Measurements from ENCODE around the gene ALMS1.
"Not testable (repeated sequence)": the region's sequence is repeated elsewhere in the genome, so short reads cannot be mapped to it uniquely, and the experiment has no call there.

The ALMS1 gene

GRCh38 chr2:73385504-73386341 lies at the start of gene ALMS1:
TSS of gene ALMS1 (plus strand) at chr2:73385836. CDS start at chr2:73385869, 33 bp downstream.
- Histone ChIP-seq H3K9ac (peak within 1 kb of the TSS; percentile 80), H3K9me3 (no peaks in the 10 kb centered on the region), H3K27me3 (no peaks in the 10 kb centered on the region), H3K4me2 (peak within 1 kb of the TSS; percentile 86), H3K27ac (peak within 1 kb of the TSS; percentile 82), H3K4me1 (peaks cover 22% of the 10 kb centered on the region), H3K36me3 (0 out of 2 replicates have a peak, but pooled peaks cover 6% of the 10 kb centered on the region), H4K20me1 (peaks cover 24% of the 10 kb centered on the region), H3K4me3 (peak within 1 kb of the TSS; percentile 84)
- TF ChIP-seq Cebpa-rat (IDR thresholded peaks at IDR 0.05) = no peak

GRCh38 chr2:73337828-73338227 lies 47.8 kb upstream of the ALMS1 start:
- H4K20me1 ChIP-seq = no peaks in the 10 kb centered on the region
- H3K36me3 ChIP-seq = no peaks in the 10 kb centered on the region
- H3K4me1 ChIP-seq = peaks cover 9% of the 10 kb centered on the region; the same call in 1 of the 2 replicates
- H3K4me3 ChIP-seq = no peak overlapping the region
- no peak for TF ChIP-seq Cebpa-rat (IDR thresholded peaks at IDR 0.05)
- H3K9me3 ChIP-seq = peaks cover 11% of the 10 kb centered on the region
- H3K4me2 ChIP-seq = peak overlapping the region; percentile 6; the same call in 1 of the 2 replicates
- no peak overlapping the region for H3K9ac ChIP-seq
- H3K27ac ChIP-seq = no peak overlapping the region
- no peaks in the 10 kb centered on the region for H3K27me3 ChIP-seq

GRCh38 chr2:73339201-73339600 lies 46.4 kb upstream of the ALMS1 start:
- Histone ChIP-seq H3K4me2 (no peak overlapping the region), H3K9me3 (peaks cover 11% of the 10 kb centered on the region), H3K36me3 (no peaks in the 10 kb centered on the region), H4K20me1 (no peaks in the 10 kb centered on the region), H3K9ac (no peak overlapping the region), H3K27ac (no peak overlapping the region), H3K4me1 (peaks cover 9% of the 10 kb centered on the region; the same call in 1 of the 2 replicates), H3K4me3 (no peak overlapping the region), H3K27me3 (no peaks in the 10 kb centered on the region)
- TF ChIP-seq Cebpa-rat (IDR thresholded peaks at IDR 0.05) = no peak

GRCh38 chr2:73341039-73341438 lies 44.6 kb upstream of the ALMS1 start:
- H3K36me3 ChIP-seq = no peaks in the 10 kb centered on the region
- H3K4me2 ChIP-seq = no peak overlapping the region
- H3K9ac ChIP-seq = no peak overlapping the region
- no peaks in the 10 kb centered on the region for H4K20me1 ChIP-seq
- no peaks in the 10 kb centered on the region for H3K9me3 ChIP-seq
- H3K4me3 ChIP-seq = no peak overlapping the region
- no peak overlapping the region for H3K27ac ChIP-seq
- H3K4me1 ChIP-seq = peaks cover 9% of the 10 kb centered on the region; the same call in 1 of the 2 replicates
- TF ChIP-seq Cebpa-rat (IDR thresholded peaks at IDR 0.05) = no peak
- no peaks in the 10 kb centered on the region for H3K27me3 ChIP-seq

- no peaks in the 10 kb centered on the region for H3K27me3 ChIP-seq
- no peaks in the 10 kb centered on the region for H3K9me3 ChIP-seq
- no peak overlapping the region for H3K9ac ChIP-seq
- H3K4me3 ChIP-seq = no peak overlapping the region
- no peak overlapping the region for H3K4me2 ChIP-seq
- H3K36me3 ChIP-seq = no peaks in the 10 kb centered on the region
- H3K27ac ChIP-seq = no peak overlapping the region
- no peaks in the 10 kb centered on the region for H3K4me1 ChIP-seq
- no peaks in the 10 kb centered on the region for H4K20me1 ChIP-seq
- no peak for TF ChIP-seq Cebpa-rat (IDR thresholded peaks at IDR 0.05)
These were observed 41.6 kb upstream of the ALMS1 start for GRCh38 chr2:73343992-73344391.

GRCh38 chr2:73344747-73345146 lies 40.9 kb upstream of the ALMS1 start:
- H3K27ac ChIP-seq, H3K36me3 ChIP-seq, H3K4me3 ChIP-seq, H3K27me3 ChIP-seq, H3K9me3 ChIP-seq, H4K20me1 ChIP-seq, H3K4me1 ChIP-seq, H3K4me2 ChIP-seq, H3K9ac ChIP-seq: not testable (repeated sequence)

- no peak for TF ChIP-seq Cebpa-rat (IDR thresholded peaks at IDR 0.05)
- Histone ChIP-seq H3K27me3 (no peaks in the 10 kb centered on the region), H4K20me1 (no peaks in the 10 kb centered on the region), H3K9ac (no peak overlapping the region), H3K4me2 (no peak overlapping the region), H3K4me3 (no peak overlapping the region), H3K27ac (no peak overlapping the region), H3K36me3 (no peaks in the 10 kb centered on the region), H3K9me3 (0 out of 2 replicates have a peak, but pooled peaks cover 3% of the 10 kb centered on the region), H3K4me1 (no peaks in the 10 kb centered on the region)
These were observed 35.5 kb upstream of the ALMS1 start for GRCh38 chr2:73350035-73350691.

GRCh38 chr2:73356097-73356496 lies 29.5 kb upstream of the ALMS1 start:
- Histone ChIP-seq H3K27me3 (no peaks in the 10 kb centered on the region), H3K9ac (no peak overlapping the region), H3K4me2 (no peak overlapping the region), H3K4me1 (peaks cover 18% of the 10 kb centered on the region), H4K20me1 (no peaks in the 10 kb centered on the region), H3K27ac (no peak overlapping the region), H3K9me3 (0 out of 2 replicates have a peak, but pooled peaks cover 6% of the 10 kb centered on the region), H3K36me3 (no peaks in the 10 kb centered on the region), H3K4me3 (no peak overlapping the region)
- TF ChIP-seq Cebpa-rat (IDR thresholded peaks at IDR 0.05) = no peak

- Histone ChIP-seq H3K36me3 (no peaks in the 10 kb centered on the region), H3K9me3 (peaks cover 9% of the 10 kb centered on the region; the same call in 1 of the 2 replicates), H3K4me2 (no peak overlapping the region), H3K4me3 (no peak overlapping the region), H3K27me3 (no peaks in the 10 kb centered on the region), H3K27ac (no peak overlapping the region), H4K20me1 (no peaks in the 10 kb centered on the region), H3K9ac (no peak overlapping the region), H3K4me1 (peaks cover 18% of the 10 kb centered on the region)
- no peak for TF ChIP-seq Cebpa-rat (IDR thresholded peaks at IDR 0.05)
These were observed 25.5 kb upstream of the ALMS1 start for GRCh38 chr2:73359915-73360697.

Measured in BLaER1 (cell line).